8988T (cell line): ENCODE measurements around the gene CFC1.
"Not testable (repeated sequence)": the region's sequence is repeated elsewhere in the genome, so short reads cannot be mapped to it uniquely, and the experiment has no call there.

Source experiments
- DNase-seq: peaks from one replicate; pipeline ENCODE4 v3.0.0; 2011

The CFC1 gene

DNA sequence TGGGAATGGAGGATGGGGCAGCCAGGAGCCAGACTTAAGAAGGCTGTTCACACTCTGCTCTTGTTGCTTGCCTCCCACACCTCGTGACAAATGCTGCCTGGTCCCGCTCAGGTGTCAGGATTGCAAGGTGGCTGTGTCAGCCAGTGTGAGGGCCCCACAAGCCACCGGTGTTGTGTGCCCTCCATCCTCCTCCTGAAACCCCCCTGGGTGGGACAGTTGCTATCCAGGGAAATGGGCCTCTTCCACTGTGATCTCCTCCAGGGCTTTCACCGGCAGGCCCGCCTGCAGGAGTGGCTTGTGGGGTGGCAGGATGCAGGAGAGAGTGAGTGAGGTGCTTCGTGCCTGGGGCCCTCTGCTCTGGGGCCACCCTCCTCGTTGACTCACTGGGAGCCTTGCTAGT lies 16.4 kb downstream of the CFC1 start:
- not testable (repeated sequence) for DNase-seq

DNA sequence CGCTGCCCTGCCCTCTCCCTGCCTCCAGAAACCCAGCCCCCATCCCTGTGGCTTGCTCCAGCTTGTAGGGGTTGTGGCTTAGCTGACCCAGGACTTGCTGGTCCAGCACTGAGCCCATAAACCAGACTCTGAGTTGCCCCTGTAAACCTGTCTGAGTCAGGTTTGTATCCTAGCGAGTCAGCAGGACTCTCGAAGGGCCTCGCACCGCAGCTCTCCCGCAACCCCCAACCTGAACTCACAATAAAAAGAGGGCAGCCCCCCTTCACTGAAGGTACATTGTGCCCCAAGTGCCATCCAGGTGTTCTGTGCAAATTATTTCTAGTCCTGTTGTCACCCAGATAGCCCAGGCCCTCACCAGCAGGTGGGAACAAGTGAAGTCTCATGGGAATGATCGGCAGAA lies 17.9 kb downstream of the CFC1 start:
- DNase-seq: not testable (repeated sequence)

DNA sequence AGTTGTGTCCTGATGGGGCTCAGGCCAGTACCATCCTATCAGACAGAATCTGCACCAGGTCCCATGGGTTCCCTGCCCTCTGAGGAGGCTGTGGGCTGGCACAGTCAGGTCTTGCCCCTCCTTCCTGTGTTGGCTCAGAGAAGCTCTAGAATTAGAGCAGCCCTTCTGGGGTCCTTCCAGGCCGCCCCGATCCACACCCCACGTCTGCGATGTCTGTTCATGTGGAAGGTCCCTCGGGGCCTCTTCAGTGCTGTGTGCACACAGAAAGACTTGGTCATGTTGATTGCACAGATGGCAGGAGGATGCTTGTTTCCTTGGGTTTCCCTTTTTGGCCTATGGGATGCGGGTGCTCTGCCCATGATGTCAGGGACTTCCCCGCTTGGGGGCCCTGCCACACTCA lies 20.3 kb downstream of the CFC1 start:
- DNase-seq: not testable (repeated sequence)

DNA sequence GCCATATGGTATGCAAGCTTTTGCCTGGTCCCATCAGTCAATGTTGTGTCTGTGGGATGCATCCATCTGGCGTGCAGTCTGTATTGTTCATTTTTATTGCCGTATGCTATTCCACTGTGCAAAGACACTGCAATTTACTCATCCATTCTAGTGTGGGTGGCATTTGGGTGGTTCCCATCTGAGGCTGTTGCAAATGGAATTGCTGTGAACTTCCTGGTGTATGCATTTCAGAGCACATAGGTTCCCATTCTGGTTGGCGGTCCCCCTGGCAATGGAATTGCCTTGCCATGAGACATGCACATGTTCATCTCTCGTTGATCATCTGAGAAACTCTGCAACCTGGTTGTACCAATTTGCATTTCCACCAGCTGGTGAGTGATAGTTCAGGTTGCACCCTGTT lies 21.8 kb downstream of the CFC1 start:
- DNase-seq: not testable (repeated sequence)

DNA sequence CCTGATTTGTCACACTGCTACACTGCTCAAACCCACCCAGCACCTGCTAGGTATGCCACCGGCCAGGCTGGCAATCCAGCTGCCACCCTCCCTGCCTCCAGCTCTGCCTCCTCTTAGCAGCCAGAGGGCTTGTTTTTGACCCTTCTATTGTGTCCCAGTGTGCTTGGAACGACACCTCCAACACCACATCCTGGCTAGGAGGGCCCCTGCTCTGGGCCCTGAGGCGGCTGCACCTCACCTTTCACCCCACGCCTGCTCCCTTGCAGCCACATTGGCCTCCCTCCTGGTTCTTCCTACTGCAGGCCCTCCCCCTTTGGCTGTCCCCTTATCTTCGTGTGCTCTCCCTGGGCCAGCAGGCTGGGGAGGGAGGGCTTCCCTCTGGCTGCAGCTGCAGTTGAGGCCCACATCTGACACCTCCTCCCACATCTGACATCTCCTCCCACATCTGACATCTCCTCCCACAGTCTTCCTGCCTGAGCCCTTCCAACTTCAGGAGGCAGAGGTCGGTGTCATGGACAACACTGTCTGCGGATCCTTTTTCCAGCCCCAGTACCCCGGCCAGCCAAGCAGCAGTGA lies 23.1 kb downstream of the CFC1 start:
- not testable (repeated sequence) for DNase-seq

DNA sequence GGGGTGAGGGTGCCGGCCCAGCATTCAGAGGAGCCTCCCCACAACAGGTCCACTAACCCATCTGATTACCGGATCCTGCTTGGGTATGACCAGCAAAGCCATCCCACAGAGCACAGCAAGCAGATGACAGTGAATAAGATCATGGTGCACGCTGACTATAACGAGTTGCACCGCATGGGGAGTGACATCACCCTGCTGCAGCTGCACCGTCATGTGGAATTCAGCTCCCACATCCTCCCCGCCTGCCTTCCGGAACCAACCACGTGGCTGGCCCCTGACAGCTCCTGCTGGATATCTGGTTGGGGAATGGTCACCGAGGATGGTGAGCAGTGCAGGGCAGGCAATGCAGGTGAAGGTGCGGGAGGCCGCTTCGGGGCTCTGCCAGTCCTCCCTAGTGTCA lies 25.1 kb downstream of the CFC1 start:
- not testable (repeated sequence) for DNase-seq

DNA sequence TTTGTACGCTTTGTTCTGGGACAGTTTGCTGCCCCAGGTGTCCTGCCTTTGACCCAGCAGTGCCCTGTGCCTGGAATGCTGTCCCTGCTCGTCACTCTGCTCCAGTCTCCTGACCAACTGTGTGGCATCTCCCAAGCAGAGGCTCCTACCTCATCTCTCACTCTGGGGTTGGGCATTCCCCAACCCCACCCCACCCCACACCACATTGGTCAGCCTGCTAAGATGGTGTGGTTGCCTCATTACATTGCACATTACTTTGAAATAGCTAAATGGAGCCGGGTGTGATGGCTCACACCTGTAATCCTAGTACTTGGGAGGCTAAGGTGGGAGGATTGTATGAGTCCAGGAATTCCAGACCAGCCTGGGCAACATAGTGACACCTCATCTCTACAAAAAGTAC lies 27.4 kb downstream of the CFC1 start:
- DNase-seq: not testable (repeated sequence)

DNA sequence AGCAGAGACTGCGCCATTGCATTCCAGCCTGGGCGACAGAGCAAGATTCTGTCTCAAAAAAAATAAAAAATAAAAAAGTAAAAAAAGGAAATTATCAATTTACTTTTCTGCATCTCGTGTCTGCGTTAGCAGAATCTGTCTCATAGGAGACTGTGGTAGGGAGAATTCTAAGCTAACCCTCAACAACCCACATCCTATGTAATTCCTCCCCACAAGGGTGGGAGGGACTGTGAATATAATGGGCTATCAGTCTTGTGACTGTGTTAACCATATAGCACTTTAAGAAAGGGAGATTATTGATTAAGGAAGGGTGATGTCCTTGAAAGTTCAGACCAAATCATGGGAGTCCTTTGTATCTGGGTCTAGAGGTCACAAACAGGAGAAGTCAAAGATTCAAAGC lies 33.2 kb downstream of the CFC1 start:
- DNase-seq: not testable (repeated sequence)

DNA sequence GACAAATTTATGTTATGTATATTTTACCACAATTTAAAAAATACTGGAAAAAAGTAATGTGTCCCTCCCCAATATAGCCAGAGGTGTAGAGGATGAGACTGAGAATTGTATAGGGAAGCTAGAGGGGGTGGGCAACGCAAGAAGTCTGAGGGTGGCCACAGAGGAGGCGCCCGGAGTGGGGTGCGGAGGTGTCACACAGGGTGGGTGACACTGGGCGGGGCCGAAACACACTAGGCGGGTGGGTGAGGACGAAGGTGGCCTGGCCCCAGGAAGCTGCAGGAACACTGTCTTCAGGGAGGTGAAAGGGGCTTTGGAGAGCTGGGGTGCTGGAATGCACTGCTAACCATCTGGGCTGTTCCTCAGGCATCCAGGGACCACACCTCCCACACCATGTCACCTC lies 42.9 kb downstream of the CFC1 start:
- DNase-seq: not testable (repeated sequence)

DNA sequence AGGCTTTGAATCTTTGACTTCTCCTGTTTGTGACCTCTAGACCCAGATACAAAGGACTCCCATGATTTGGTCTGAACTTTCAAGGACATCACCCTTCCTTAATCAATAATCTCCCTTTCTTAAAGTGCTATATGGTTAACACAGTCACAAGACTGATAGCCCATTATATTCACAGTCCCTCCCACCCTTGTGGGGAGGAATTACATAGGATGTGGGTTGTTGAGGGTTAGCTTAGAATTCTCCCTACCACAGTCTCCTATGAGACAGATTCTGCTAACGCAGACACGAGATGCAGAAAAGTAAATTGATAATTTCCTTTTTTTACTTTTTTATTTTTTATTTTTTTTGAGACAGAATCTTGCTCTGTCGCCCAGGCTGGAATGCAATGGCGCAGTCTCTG lies 45.2 kb downstream of the CFC1 start:
- not testable (repeated sequence) for DNase-seq

DNA sequence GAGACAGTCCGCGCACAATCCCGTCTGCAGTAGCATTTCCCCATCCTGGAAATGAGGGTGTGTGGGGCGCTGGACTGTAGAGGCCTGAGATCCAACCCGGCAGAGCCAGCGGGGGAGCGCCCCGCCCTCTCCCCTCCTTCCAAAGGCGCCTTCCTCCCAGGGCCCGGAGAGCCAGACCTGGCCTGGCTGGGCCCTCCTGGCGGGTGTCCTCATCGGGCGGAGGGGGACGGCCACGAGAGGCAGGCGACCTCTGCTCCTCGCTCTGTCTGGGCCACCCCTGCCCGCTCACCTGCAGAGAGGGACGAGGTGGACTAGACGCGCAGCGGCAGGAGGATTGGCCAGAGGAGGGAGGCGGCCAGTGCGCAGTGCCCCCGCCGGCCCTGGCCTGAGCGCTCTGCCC lies 49.9 kb downstream of the CFC1 start:
- not testable (repeated sequence) for DNase-seq

DNA sequence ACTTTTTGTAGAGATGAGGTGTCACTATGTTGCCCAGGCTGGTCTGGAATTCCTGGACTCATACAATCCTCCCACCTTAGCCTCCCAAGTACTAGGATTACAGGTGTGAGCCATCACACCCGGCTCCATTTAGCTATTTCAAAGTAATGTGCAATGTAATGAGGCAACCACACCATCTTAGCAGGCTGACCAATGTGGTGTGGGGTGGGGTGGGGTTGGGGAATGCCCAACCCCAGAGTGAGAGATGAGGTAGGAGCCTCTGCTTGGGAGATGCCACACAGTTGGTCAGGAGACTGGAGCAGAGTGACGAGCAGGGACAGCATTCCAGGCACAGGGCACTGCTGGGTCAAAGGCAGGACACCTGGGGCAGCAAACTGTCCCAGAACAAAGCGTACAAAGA lies 51.0 kb downstream of the CFC1 start:
- not testable (repeated sequence) for DNase-seq

DNA sequence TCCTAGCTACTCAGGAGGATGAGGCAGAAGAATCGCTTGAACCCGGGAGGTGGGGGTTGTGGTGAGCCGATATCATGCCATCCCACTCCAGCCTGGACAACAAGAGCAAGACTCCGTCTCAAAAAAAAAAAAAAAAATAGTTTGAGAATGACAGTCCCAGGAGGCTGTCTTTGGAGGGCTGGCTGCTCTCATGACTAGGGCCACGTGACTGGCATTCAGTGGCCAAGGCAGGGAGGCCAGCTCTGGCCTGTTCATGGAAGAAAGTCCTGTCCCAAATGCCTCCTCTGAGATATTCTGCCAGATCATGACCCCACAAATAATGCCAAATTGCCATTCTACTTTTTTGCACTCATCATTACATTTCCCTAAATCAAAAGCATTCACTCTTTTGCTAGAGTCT lies 54.4 kb downstream of the CFC1 start:
- DNase-seq: not testable (repeated sequence)

DNA sequence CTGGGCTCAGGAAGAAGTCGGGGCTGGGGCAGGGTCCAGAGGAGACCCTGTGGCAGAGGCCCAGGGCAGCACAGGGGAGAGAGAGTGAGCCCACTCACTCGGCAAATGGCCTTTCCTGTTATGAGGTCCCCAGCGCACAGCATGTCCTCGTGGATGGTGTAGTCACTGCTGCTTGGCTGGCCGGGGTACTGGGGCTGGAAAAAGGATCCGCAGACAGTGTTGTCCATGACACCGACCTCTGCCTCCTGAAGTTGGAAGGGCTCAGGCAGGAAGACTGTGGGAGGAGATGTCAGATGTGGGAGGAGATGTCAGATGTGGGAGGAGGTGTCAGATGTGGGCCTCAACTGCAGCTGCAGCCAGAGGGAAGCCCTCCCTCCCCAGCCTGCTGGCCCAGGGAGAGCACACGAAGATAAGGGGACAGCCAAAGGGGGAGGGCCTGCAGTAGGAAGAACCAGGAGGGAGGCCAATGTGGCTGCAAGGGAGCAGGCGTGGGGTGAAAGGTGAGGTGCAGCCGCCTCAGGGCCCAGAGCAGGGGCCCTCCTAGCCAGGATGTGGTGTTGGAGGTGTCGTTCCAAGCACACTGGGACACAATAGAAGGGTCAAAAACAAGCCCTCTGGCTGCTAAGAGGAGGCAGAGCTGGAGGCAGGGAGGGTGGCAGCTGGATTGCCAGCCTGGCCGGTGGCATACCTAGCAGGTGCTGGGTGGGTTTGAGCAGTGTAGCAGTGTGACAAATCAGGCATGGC lies 55.4 kb downstream of the CFC1 start:
- not testable (repeated sequence) for DNase-seq

DNA sequence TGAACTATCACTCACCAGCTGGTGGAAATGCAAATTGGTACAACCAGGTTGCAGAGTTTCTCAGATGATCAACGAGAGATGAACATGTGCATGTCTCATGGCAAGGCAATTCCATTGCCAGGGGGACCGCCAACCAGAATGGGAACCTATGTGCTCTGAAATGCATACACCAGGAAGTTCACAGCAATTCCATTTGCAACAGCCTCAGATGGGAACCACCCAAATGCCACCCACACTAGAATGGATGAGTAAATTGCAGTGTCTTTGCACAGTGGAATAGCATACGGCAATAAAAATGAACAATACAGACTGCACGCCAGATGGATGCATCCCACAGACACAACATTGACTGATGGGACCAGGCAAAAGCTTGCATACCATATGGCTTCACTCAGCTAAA lies 56.6 kb downstream of the CFC1 start:
- DNase-seq: not testable (repeated sequence)
